ENCODE results near the gene KCTD8.
"Not testable (repeated sequence)": the region's sequence is repeated elsewhere in the genome, so short reads cannot be mapped to it uniquely, and the experiment has no call there.

The KCTD8 gene

DNA sequence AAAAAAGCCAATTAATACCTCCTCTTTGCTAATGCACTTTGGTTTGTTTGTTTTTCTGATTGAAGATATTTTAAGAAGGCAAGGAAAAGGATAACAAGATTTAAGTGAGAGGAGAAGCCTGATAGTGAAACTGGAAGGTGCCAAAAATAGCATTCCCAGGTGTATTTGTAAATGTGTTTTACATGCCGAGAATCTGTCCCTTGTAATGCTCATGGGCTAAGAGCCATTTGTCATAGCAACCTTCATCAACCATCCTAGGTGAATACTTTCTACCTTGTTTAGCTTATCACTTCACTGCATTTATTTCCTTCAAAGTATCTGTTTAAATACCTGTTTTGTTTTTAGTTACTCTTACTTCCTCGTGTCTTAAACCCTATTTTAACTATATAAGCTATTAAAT is 127.8 kb downstream of the KCTD8 start:
- DNase-seq: no peak

DNA sequence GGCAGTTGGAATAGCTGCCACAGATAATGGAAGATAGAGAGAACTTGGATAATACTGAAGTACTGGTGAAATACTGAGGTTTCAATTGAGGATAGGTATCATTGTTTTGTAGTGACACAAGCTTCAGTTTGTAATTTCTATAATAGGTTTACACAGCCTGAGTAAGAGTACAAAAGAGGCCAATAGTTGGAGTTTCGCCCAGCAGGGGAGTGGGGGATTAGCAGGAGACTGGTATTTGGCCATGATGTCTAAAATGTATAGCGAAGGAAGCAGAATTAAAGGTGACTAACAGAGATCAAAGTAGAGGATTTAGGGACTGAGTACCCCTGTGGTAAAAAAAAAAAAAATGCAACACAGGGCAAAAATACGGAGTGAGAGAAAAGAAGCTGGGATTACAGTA is 129.5 kb downstream of the KCTD8 start:
- DNase-seq: no peak

DNA sequence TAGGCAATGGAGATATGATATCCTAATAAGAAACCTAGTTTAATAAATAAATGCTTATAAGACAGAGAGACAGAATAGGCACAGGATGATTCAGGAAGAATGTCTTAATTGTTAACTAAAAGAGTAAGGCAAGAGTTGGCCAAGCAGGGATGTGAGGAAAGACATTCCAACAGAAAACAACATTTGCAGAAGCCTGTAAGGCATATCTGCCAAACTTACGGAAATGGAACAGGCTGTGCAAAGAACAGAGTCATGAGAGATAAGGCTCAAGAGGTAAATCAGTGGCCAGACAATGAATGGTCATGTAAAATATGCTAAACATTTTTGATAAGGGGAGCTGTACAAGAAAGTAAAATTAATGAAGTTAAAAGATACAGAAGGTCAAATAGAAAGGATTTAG is 134.9 kb downstream of the KCTD8 start:
- DNase-seq: no peak

- DNase-seq: no peak
Measured at GRCh38 chr4:44287505-44287904, 161.1 kb downstream of the KCTD8 start.

DNA sequence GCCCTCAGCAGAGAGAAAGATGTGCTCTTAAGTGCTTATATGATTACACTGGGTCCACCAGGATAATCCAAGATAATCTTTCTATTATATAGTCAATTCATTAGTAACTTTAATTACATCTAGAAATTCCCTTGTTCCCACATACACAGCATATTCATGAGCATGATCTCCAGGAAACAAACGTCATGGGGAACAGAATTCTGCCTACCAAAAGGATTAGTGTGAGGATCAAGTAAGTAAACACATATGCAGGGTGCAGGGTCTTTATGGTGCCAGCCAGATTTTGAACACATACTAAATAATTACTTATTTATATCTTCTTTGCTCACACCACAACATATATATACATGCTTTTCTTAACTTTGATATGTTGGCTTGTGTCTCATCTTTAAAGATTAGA is 169.1 kb downstream of the KCTD8 start:
- no peak for DNase-seq

GRCh38 chr4:44279066-44279465 is 169.5 kb downstream of the KCTD8 start:
- no peak for DNase-seq

GRCh38 chr4:44257461-44257860 is 191.1 kb downstream of the KCTD8 start:
- no peak for DNase-seq

- DNase-seq: no peak
Measured at GRCh38 chr4:44256414-44256813, 192.2 kb downstream of the KCTD8 start.

DNA sequence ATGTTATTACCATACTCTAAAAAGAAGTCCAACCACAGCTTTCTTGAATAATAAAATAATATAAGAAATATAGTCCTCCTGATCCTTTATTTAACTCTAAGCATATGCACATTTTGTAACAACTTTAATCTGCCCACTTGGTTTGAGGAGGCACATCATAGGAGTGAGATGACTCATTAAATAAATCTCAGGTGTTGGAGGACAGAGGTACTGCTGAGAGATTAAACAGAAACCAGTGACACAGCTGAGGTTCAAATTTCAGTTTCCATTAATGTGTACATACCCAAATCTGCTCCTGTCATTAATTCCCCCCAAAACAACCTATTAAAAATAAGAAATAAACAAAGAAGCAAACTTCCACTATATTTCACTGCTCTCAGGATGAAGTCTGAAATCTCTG is 211.0 kb downstream of the KCTD8 start:
- DNase-seq: no peak

DNA sequence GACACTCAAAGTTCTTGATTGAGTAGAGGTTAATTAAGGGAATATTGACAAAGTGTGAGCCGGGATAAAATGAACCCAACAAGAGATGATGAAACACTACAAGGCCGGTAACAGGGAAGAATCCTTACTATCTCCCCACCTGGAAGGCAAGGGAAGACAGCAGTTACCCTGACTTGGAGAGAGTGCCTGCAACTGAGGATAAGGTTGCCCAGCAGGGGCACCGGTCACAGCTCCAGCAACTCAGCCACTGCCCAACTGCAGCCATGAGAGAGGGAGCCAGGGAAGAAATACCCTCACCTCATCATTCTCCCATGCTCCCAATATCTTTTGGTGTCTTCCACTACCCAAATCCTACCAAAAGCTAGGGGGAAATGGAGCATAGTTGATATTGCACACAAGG is 212.7 kb downstream of the KCTD8 start:
- no peak for DNase-seq

DNA sequence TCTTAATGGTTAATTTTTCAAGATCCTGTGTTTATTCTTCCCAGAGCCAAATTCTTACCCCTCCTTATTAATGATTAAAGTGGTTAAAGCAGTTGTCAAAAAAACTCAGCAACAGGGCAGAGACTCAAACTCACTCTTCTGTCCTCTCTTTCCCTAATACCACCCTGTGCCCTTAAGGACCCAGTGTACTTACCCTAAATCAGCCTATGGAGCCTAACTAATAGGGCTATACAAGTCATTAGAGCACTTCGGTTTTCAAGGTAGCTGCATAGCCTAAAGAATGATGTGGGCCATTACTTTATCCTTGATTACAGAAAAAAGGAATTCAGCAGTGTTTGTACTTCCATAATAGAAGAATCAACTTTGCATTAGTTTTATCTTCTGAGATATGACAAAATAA is 216.3 kb downstream of the KCTD8 start:
- no peak for DNase-seq

DNA sequence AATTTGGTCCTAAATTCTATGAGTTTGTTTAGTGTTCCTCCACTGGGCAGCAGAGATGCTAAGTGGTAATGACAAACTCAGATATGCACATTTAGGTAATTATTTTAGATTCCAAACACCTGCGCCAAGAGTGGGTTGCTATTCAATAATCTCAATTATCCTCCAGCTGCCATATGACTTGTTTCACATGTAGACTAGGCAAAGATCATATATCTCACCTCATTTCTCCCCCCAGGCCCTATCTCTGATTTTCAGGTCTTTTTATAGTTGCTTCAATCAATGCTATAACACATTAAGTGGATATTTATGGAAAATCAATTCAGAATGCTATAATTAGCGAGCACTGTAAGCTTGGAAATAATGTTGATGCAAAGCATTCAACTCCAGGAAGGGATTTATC is 217.6 kb downstream of the KCTD8 start:
- peak in 1 of 2 experiments; percentile 0 for DNase-seq

- DNase-seq: no peak
Measured at GRCh38 chr4:44228326-44228725, 220.3 kb downstream of the KCTD8 start.

DNA sequence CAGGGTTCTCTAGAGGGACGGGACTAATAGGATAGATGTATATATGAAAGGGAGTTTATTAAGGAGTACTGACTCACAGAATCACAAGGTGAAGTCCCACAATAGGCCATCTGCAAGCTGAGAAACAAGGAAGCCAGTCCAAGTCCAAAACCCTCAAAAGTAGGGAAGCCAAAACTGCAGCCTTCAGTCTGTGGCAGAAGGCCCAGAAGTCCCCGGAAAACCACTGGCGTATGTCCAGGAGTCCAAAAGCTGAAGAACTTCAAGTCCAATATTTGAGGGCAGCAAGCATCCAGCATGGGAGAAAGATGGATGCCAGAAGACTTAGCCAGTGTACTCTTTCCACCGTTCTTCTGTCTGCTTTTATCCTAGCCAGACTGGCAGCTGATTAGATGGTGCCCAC is 227.2 kb downstream of the KCTD8 start:
- DNase-seq: no peak

DNA sequence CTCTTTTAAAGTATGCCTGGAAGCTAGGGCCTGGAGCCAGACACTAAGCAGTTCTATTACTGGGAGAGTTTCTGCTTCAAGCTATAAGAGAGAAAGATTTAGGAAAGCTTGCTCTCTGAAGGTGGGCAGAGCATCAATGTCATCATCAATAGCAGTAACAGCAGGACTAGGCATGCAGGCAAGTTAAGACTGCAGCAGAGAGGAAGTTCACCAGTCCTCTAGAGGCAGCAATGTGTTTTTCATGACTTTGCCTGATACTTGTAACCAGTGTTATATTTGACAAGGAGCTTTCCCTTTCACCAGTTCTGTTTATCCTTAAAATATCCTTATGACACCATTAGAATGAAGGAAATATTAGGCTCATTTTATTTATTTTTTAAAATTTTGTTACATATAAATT is 237.9 kb downstream of the KCTD8 start:
- no peak for DNase-seq

DNA sequence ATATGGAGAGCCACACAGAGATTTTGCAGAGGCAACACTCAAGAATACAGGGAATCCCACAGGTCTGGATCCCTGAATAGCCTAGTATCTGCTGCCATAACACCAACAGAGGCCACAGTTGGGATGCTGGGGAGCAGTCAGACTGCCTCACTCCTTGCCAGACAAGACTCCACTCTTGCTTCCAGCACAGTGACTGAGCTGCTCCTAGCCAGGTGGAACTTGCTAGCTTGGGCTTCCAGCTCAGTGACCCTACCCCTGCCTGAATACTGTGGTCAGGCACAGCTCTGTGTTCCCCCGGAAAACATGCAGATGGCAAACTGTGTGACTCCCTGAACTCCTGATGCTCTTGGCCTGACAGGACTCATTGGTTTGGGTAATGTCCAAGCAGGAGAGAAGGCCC is 251.8 kb downstream of the KCTD8 start:
- DNase-seq: no peak

DNA sequence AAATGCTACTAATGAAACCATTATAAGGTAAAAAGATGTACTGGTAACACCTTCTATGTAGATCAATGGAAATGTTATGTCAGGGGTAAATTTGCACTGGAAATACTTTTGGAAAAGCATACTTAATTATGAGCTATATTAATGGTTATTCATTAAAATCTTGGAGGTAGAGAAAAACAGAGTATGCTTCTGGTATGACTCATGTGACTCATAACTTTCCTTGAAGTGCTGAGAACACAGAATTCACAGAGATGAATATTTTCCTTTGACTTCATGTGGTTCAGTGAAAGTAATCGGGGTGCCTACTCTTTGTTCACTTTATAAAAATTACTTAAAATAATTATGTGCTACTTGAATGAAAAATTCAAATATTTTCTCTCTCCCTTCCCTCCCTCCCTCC is 254.2 kb downstream of the KCTD8 start:
- DNase-seq: no peak

- DNase-seq: no peak
Measured at GRCh38 chr4:44186850-44187246, 261.8 kb downstream of the KCTD8 start.

DNA sequence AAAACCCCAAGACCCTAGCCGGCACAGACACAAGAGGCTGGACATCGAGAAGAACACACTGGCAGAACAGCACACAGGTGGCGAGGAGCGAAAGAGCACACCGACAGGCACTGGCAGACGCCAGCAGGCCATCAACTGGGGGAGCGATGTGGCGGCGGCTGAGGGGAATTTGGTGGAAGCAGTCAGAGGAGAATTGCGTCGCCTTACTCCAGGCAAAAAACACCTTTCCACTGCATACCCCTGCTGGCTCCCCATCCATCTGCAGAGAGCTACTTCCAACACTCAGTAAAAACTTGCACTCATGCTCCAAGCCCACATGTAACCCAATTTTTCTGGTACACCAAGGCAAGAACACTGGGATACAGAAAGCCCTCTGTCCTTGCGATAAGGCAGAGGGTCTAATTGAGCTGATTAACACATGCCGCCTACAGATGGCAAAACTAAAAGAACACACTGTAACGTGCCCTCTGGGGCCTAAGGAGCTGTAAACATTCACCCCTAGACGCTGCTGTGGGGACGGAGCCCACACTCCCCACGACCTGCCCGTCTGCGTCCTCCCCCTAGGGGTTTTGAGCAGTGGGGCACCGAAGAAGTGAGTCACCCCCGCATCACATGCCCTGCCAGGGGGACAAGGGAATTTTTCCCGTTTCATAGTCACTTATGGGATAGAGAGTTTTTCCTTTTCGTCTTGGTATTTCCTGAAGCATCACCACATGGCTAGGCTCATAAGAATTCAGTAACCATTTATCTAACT is 262.3 kb downstream of the KCTD8 start:
- DNase-seq: no peak

- not testable (repeated sequence) for DNase-seq
Measured at GRCh38 chr4:44181491-44182349, 266.9 kb downstream of the KCTD8 start.

DNA sequence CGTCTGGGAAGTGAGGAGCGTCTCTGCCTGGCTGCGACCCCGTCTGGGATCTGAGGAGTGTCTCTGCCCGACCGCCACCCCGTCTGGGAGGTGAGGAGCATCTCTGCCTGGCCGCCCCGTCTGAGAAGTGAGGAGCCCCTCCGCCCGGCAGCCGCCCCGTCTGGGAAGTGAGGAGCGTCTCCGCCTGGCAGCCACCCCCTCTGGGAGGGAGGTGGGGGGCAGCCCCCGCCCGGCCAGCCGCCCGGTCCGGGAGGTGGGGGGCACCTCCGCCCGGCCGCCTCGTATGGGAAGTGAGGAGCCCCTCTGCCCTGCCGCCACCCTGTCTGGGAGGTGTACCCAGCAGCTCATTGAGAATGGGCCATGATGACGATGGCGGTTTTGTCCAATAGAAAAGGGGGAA is 280.8 kb downstream of the KCTD8 start:
- not testable (repeated sequence) for DNase-seq

DNA sequence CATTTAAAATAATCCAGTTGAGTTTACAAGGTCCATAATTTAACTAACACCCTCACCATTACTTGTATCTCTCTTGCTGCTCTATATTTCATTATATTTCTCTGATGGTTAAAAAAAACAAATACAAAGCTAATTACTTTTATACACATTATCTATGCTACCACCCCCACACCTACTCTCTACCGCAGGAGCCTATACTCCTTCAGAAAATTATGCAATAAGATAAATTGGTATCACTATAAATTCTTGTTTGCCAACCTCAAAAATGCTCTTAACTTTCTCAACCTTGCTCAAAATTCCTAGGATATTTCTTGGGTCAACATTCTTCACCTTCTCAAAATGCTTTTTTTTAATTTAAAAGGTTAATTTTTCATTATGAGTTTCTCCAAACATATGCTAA is 282.7 kb downstream of the KCTD8 start:
- DNase-seq: no peak

GRCh38 chr4:44162538-44163270 is 285.9 kb downstream of the KCTD8 start:
- DNase-seq: no peak

DNA sequence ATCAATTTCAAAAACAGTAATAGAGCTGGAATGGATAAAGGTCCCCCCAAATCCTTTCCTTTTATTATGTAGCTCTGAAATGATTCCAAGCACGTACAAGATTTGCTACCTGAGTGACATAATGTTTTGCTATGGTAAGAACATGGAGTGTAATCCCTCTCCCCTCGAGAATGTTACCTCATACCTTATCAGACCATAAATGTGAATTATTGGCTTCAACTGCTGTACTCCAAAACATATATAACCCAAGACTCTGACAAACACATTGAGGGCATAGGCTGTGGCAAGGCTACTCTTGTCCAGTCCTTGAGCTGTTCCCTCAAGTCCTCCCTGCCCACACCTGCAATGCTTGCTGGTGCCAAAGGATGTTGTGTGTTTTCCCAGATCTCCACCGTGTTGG is 286.9 kb downstream of the KCTD8 start:
- DNase-seq: no peak
